Measurements from ENCODE around the gene PTPRF.

DNA sequence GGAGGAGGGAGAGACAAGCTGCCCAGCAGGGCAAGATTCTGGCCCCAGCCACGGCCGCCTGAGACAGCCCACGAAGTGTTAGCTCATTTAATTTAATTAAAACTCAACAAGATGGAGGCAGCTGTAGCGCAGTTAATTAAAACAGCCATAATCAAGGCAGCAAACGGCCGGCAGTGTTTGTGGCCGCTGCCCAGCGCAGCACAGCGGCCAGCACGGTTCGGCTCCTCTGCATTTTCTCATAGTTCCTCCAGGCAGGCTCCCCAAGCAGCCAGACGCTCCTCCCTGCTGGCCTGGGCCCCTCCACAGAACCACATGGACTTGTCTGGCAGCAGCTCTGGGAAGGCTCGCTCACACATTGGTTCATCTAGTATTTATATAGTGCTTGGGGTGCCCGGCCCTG lies 40.0 kb downstream of the PTPRF start:
- TF ChIP-seq, protein P1, sequence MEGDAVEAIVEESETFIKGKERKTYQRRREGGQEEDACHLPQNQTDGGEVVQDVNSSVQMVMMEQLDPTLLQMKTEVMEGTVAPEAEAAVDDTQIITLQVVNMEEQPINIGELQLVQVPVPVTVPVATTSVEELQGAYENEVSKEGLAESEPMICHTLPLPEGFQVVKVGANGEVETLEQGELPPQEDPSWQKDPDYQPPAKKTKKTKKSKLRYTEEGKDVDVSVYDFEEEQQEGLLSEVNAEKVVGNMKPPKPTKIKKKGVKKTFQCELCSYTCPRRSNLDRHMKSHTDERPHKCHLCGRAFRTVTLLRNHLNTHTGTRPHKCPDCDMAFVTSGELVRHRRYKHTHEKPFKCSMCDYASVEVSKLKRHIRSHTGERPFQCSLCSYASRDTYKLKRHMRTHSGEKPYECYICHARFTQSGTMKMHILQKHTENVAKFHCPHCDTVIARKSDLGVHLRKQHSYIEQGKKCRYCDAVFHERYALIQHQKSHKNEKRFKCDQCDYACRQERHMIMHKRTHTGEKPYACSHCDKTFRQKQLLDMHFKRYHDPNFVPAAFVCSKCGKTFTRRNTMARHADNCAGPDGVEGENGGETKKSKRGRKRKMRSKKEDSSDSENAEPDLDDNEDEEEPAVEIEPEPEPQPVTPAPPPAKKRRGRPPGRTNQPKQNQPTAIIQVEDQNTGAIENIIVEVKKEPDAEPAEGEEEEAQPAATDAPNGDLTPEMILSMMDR (IDR thresholded peaks at IDR 0.05): no peak
- no peak for TF ChIP-seq POLR2A (IDR thresholded peaks at IDR 0.05)
